Liver (tissue), 9 donors: ENCODE data around the gene HCN2. TPM values are rescaled to one million over a fixed set of nuclear protein-coding genes. Genes with fewer than 3 reads are reported as not detected.

Source experiments
- DNase-seq: peaks from one replicate; pipeline ENCODE4 v3.0.0-alpha.2; 2017; ENCODE audit warnings: low spot score
- H3K27ac ChIP-seq, 2 donors: one replicate each; pipeline ENCODE4 v1.7.0; 2013; ENCODE audit warnings: inconsistent platforms in 2 of 2, low read length in 2 of 2, control low read depth in 1 of 2, low read depth in 1 of 2, mild to moderate bottlenecking in 1 of 2
- H3K27me3 ChIP-seq, 4 donors: one replicate each; pipeline versions ENCODE4 v1.6.1 to v1.7.0; 2013; ENCODE audit warnings: low read length in 3 of 4, inconsistent platforms in 1 of 4, mild to moderate bottlenecking in 1 of 4, moderate library complexity in 1 of 4; ENCODE audit not compliant: control insufficient read depth in 4 of 4, insufficient read depth in 4 of 4
- H3K36me3 ChIP-seq, 4 donors: one replicate each; pipeline versions ENCODE4 v1.6.1 to v1.7.0; 2013; ENCODE audit warnings: low read length in 3 of 4, mild to moderate bottlenecking in 3 of 4, low read depth in 1 of 4, moderate library complexity in 1 of 4; ENCODE audit not compliant: control insufficient read depth in 4 of 4, insufficient read depth in 3 of 4
- H3K4me1 ChIP-seq, 4 donors: one replicate each; pipeline versions ENCODE4 v1.6.1 to v1.7.0; 2013; ENCODE audit warnings: low read length in 3 of 4, mild to moderate bottlenecking in 3 of 4, moderate library complexity in 1 of 4; ENCODE audit not compliant: control insufficient read depth in 4 of 4, insufficient read depth in 4 of 4
- H3K4me3 ChIP-seq, 3 donors: one replicate each; pipeline versions ENCODE4 v1.6.1 to v1.7.0; 2013; ENCODE audit warnings: low read length in 3 of 3, control low read depth in 1 of 3, low read depth in 1 of 3, mild to moderate bottlenecking in 1 of 3
- H3K9ac ChIP-seq, 2 donors: one replicate each; pipeline ENCODE4 v1.7.0; 2013; ENCODE audit warnings: low read length in 2 of 2, mild to moderate bottlenecking in 2 of 2, moderate library complexity in 2 of 2, control low read depth in 1 of 2, low read depth in 1 of 2
- H3K9me3 ChIP-seq, 4 donors: one replicate each; pipeline versions ENCODE4 v1.6.1 to v1.7.0; 2013; ENCODE audit warnings: low read length in 3 of 4; ENCODE audit not compliant: control insufficient read depth in 4 of 4
- ATF3 ChIP-seq: IDR thresholded peaks from 2 replicates; pipeline ENCODE4 v1.6.1; 2016; ENCODE audit warnings: antibody characterized with exemption
- CTCF ChIP-seq: fragments of 150-350 bp; IDR thresholded peaks from 2 replicates; pipeline ENCODE4 v1.5.1; 2017; ENCODE audit warnings: improper control_type of control experiment, low read depth, low read length; ENCODE audit not compliant: missing input control
- EGR1 ChIP-seq, 2 donors: IDR thresholded peaks; 2 replicates each; pipeline ENCODE4 v1.6.1; 2016 to 2018; ENCODE audit warnings: antibody characterized with exemption in 2 of 2, low read depth in 2 of 2
- FOXA2 ChIP-seq: IDR thresholded peaks from 2 replicates; pipeline ENCODE4 v1.6.1; 2016; ENCODE audit warnings: antibody characterized with exemption
- GABPA ChIP-seq, 2 donors: IDR thresholded peaks in 1 of 2; conservative IDR thresholded peaks in 1 of 2; 2 replicates each; pipeline ENCODE4 v1.6.1; 2016; ENCODE audit warnings: antibody characterized with exemption in 2 of 2, mild to moderate bottlenecking in 1 of 2, moderate library complexity in 1 of 2
- HNF4A ChIP-seq, 2 donors: conservative IDR thresholded peaks; 2 replicates each; pipeline ENCODE4 v1.6.1; 2016; ENCODE audit warnings: antibody characterized with exemption in 2 of 2, mild to moderate bottlenecking in 2 of 2
- HNF4G ChIP-seq: IDR thresholded peaks from 2 replicates; pipeline ENCODE4 v1.6.1; 2016; ENCODE audit warnings: antibody characterized with exemption
- JUND ChIP-seq, 2 donors: IDR thresholded peaks; 2 replicates each; pipeline ENCODE4 v1.6.1; 2016; ENCODE audit warnings: antibody characterized with exemption in 2 of 2
- MAX ChIP-seq: IDR thresholded peaks from 2 replicates; pipeline ENCODE4 v1.6.1; 2016; ENCODE audit warnings: antibody characterized with exemption
- NR2F2 ChIP-seq: IDR thresholded peaks from 2 replicates; pipeline ENCODE4 v1.6.1; 2016; ENCODE audit warnings: antibody characterized with exemption
- RXRA ChIP-seq, 2 donors: IDR thresholded peaks; 2 replicates each; pipeline ENCODE4 v1.6.1; 2017 to 2018; ENCODE audit warnings: antibody characterized with exemption in 2 of 2, mild to moderate bottlenecking in 1 of 2
- SP1 ChIP-seq: IDR thresholded peaks from 2 replicates; pipeline ENCODE4 v1.6.1; 2018; ENCODE audit warnings: antibody characterized with exemption, mild to moderate bottlenecking
- TAF1 ChIP-seq: conservative IDR thresholded peaks from 2 replicates; pipeline ENCODE4 v1.6.1; 2016; ENCODE audit warnings: antibody characterized with exemption, mild to moderate bottlenecking
- YY1 ChIP-seq: IDR thresholded peaks from 2 replicates; pipeline ENCODE4 v1.6.1; 2016; ENCODE audit warnings: antibody characterized with exemption, mild to moderate bottlenecking
- ZBTB33 ChIP-seq: IDR thresholded peaks from 2 replicates; pipeline ENCODE4 v1.6.1; 2016; ENCODE audit warnings: antibody characterized with exemption
- WGBS: extraction: QIAGEN DNeasy Blood & Tissue Kit; methylation state at CpG from one replicate; pipeline ENCODE4 v1.1.7; 2013; 5-methylcytosine and 5-hydroxymethylcytosine counted together
- polyA plus RNA-seq, 2 donors: library from polyadenylated mRNA; stranded (reverse) in 1 of 2; unstranded in 1 of 2; fragments of 200-250 nt in 1 of 2; fragments of >200 nt in 1 of 2; fragmentation: Nextera tagmentation in 1 of 2; extraction: Ambion mirVana in 1 of 2; gene quantifications; one replicate each; pipeline versions ENCODE4 v1.2.1 to v1.2.3, GENCODE V29; 2013 to 2015
- total RNA-seq, 2 donors: library from RNA; depleted of rRNA; stranded (reverse); fragments of >200 nt; gene quantifications; one replicate each; pipeline ENCODE4 v1.2.3, GENCODE V29; 2014
- donor health status: healthy.
- donor health status: healthy.
- donor health status: healthy.
- donor health status: healthy.
- donor health status: healthy.

Gene HCN2
- total and polyA plus RNA-seq, 4 donors = 0.05 to 0.17 (median 0.13) TPM; not detected in 1

GRCh38 chr19:658059-658839 is 68.6 kb downstream of the HCN2 start:
- Histone ChIP-seq H3K36me3 (peaks cover 0 to 9% (median 0%) of the 10 kb centered on the region in 4 donors), H3K27me3 (no peaks in the 10 kb centered on the region), H3K4me1 (peaks cover 28 to 54% (median 42%) of the 10 kb centered on the region in 4 donors), H3K27ac (peak overlapping the region; percentile 89 to 96), H3K9ac (peak overlapping the region in 1 of 2 donors; percentile 25), H3K4me3 (no peak overlapping the region), H3K9me3 (no peaks in the 10 kb centered on the region)
- 76% methylated on average over 33 of the region's 33 CpGs for WGBS
- TF ChIP-seq HNF4A (conservative IDR thresholded peaks at IDR 0.05) (no peak), ZBTB33 (no peak), CTCF (no peak), NR2F2 (no peak), JUND (IDR thresholded peaks at IDR 0.05) (no peak), TAF1 (no peak), FOXA2 (no peak), GABPA (IDR thresholded peaks at IDR 0.05 in 1 of 2, conservative IDR thresholded peaks at IDR 0.05 in 1 of 2) (no peak), RXRA (IDR thresholded peaks at IDR 0.05) (no peak), YY1 (no peak), ATF3 (no peak), SP1 (no peak), MAX (no peak), EGR1 (IDR thresholded peaks at IDR 0.05; ENCODE audit: low read depth in 2 of 2) (no peak), HNF4G (no peak)
- DNase-seq = no peak

GRCh38 chr19:658916-659839 is 69.5 kb downstream of the HCN2 start:
- DNase-seq = no peak
- no peaks in the 10 kb centered on the region for H3K27me3 ChIP-seq
- 44% methylated on average over 50 of the region's 50 CpGs for WGBS
- peaks cover 28 to 63% (median 49%) of the 10 kb centered on the region in 4 donors for H3K4me1 ChIP-seq
- peak overlapping the region in 2 of 3 donors; percentile 2 to 16 for H3K4me3 ChIP-seq
- no peak for TF ChIP-seq NR2F2
- TF ChIP-seq CTCF = no peak
- no peak for TF ChIP-seq EGR1 (IDR thresholded peaks at IDR 0.05; ENCODE audit: low read depth in 2 of 2)
- peak overlapping the region; percentile 89 to 96 for H3K27ac ChIP-seq
- H3K36me3 ChIP-seq = no peaks in the 10 kb centered on the region
- no peaks in the 10 kb centered on the region for H3K9me3 ChIP-seq
- H3K9ac ChIP-seq = peak overlapping the region in 1 of 2 donors; percentile 10
